Measurements from ENCODE around the gene CASQ2.

Gene CASQ2

GRCh38 chr1:115697619-115698018, 70.9 kb downstream of the CASQ2 start:
- no peak for TF ChIP-seq CTCF (IDR thresholded peaks at IDR 0.05; ENCODE audit: low read depth, low read length)
- DNase-seq (ENCODE audit: extremely low read depth, low read depth), result no peak

GRCh38 chr1:115694805-115695204, 73.7 kb downstream of the CASQ2 start:
- no peak for DNase-seq (ENCODE audit: extremely low read depth, low read depth)
- TF ChIP-seq CTCF (IDR thresholded peaks at IDR 0.05; ENCODE audit: low read depth, low read length), result no peak

- no peak for DNase-seq (ENCODE audit: extremely low read depth, low read depth)
- TF ChIP-seq CTCF (IDR thresholded peaks at IDR 0.05; ENCODE audit: low read depth, low read length), result no peak
Observed at GRCh38 chr1:115692224-115692623, 76.3 kb downstream of the CASQ2 start.

- DNase-seq (ENCODE audit: extremely low read depth, low read depth), result no peak
- no peak for TF ChIP-seq CTCF (IDR thresholded peaks at IDR 0.05; ENCODE audit: low read depth, low read length)
Observed at GRCh38 chr1:115690972-115691371, 77.5 kb downstream of the CASQ2 start.

- no peak for TF ChIP-seq CTCF (IDR thresholded peaks at IDR 0.05; ENCODE audit: low read depth, low read length)
- no peak for DNase-seq (ENCODE audit: extremely low read depth, low read depth)
Observed at GRCh38 chr1:115687744-115688143, 80.8 kb downstream of the CASQ2 start.

- no peak for TF ChIP-seq CTCF (IDR thresholded peaks at IDR 0.05; ENCODE audit: low read depth, low read length)
- no peak for DNase-seq (ENCODE audit: extremely low read depth, low read depth)
Observed at GRCh38 chr1:115685029-115685705, 83.3 kb downstream of the CASQ2 start.

GRCh38 chr1:115682792-115683191, 85.7 kb downstream of the CASQ2 start:
- TF ChIP-seq CTCF (IDR thresholded peaks at IDR 0.05; ENCODE audit: low read depth, low read length), result no peak
- no peak for DNase-seq (ENCODE audit: extremely low read depth, low read depth)
